GM23338 (cell line): ENCODE results near the gene KCMF1. TPM values are rescaled to one million over a fixed set of nuclear protein-coding genes. Genes with fewer than 3 reads are reported as not detected.

Source experiments
- ATAC-seq: fragments of 200-7000 bp; cut with Tn5 transposase; 3 replicates; pipeline ENCODE4 v1.9.1; 2020
- DNase-seq: peaks from one replicate; pipeline ENCODE4 v3.0.0-alpha.2; 2015; ENCODE audit warnings: low spot score
- H2AFZ ChIP-seq: fragments of 200-600 bp; sonication (generic); 2 replicates; pipeline ENCODE4 v1.8.0; 2016; ENCODE audit warnings: antibody characterized with exemption, mild to moderate bottlenecking, moderate library complexity
- H3F3A ChIP-seq: fragments of 200-600 bp; sonication (generic); replicated peaks from 2 replicates; pipeline ENCODE4 v1.8.0; 2017; ENCODE audit warnings: antibody characterized with exemption, mixed run types, low read depth
- H3K27ac ChIP-seq: fragments of 200-600 bp; sonication (generic); 2 replicates; pipeline ENCODE4 v1.6.1; 2016; ENCODE audit warnings: low read depth
- H3K27me3 ChIP-seq: fragments of 200-600 bp; sonication (generic); 2 replicates; pipeline ENCODE4 v1.8.0; 2016; ENCODE audit warnings: mild to moderate bottlenecking, mixed run types, moderate library complexity; ENCODE audit not compliant: insufficient read depth
- H3K36me3 ChIP-seq: fragments of 200-600 bp; sonication (generic); 2 replicates; pipeline ENCODE4 v1.8.0; 2016; ENCODE audit warnings: mild to moderate bottlenecking; ENCODE audit not compliant: insufficient read depth
- H3K4me1 ChIP-seq: fragments of 200-600 bp; sonication (generic); 2 replicates; pipeline ENCODE4 v1.8.0; 2016; ENCODE audit warnings: mild to moderate bottlenecking, moderate library complexity; ENCODE audit not compliant: insufficient read depth
- H3K4me2 ChIP-seq: fragments of 200-600 bp; sonication (generic); 2 replicates; pipeline ENCODE4 v1.7.1; 2017; ENCODE audit warnings: mixed run types
- H3K4me3 ChIP-seq: fragments of 200-600 bp; sonication (generic); 2 replicates; pipeline ENCODE4 v1.6.1; 2016; ENCODE audit warnings: mixed run types
- H3K79me2 ChIP-seq: fragments of 200-600 bp; sonication (generic); replicated peaks from 2 replicates; pipeline ENCODE4 v1.8.0; 2017; ENCODE audit warnings: mild to moderate bottlenecking; ENCODE audit not compliant: insufficient read depth
- H3K9me2 ChIP-seq: fragments of 200-600 bp; sonication (generic); 2 replicates; pipeline ENCODE4 v1.8.0; 2017; ENCODE audit not compliant: insufficient read depth
- H4K20me1 ChIP-seq: fragments of 200-600 bp; sonication (generic); replicated peaks from 2 replicates; pipeline ENCODE4 v1.8.0; 2017; ENCODE audit warnings: mild to moderate bottlenecking; ENCODE audit not compliant: insufficient read depth
- H3K27ac Mint-ChIP-seq: 2 replicates; pipeline ENCODE4 v1.8.0; 2020; ENCODE audit warnings: inconsistent platforms, mild to moderate bottlenecking, moderate library complexity, mixed read lengths
- H3K27me3 Mint-ChIP-seq: 3 replicates; pipeline ENCODE4 v1.8.0; 2022; ENCODE audit warnings: low read depth, mild to moderate bottlenecking, moderate library complexity, mixed read lengths, inconsistent platforms; ENCODE audit not compliant: insufficient read depth, poor library complexity
- H3K36me3 Mint-ChIP-seq: 3 replicates; pipeline ENCODE4 v1.8.0; 2021; ENCODE audit warnings: low read depth, mild to moderate bottlenecking, inconsistent platforms, moderate library complexity, mixed read lengths
- H3K4me1 Mint-ChIP-seq: 3 replicates; pipeline ENCODE4 v1.8.0; 2020; ENCODE audit warnings: mild to moderate bottlenecking, inconsistent platforms, mixed read lengths
- H3K4me3 Mint-ChIP-seq: 3 replicates; pipeline ENCODE4 v1.8.0; 2021; ENCODE audit warnings: moderate library complexity, mild to moderate bottlenecking, inconsistent platforms, mixed read lengths
- H3K9me3 Mint-ChIP-seq: 3 replicates; pipeline ENCODE4 v1.8.0; 2020; ENCODE audit warnings: moderate library complexity, mild to moderate bottlenecking, inconsistent platforms, mixed read lengths
- EZH2phosphoT487 ChIP-seq: fragments of 200-600 bp; sonication (generic); IDR thresholded peaks from one replicate; pipeline ENCODE4 v1.8.1; 2018; ENCODE audit warnings: antibody characterized with exemption; ENCODE audit not compliant: unreplicated experiment
- JUNB ChIP-seq: IDR thresholded peaks from one replicate; pipeline ENCODE4 v1.6.1; 2016; ENCODE audit warnings: antibody characterized with exemption; ENCODE audit not compliant: unreplicated experiment
- STAT1 ChIP-seq: IDR thresholded peaks from one replicate; pipeline ENCODE4 v1.6.1; 2016; ENCODE audit warnings: antibody characterized with exemption; ENCODE audit not compliant: unreplicated experiment
- ZNF114 ChIP-seq: fragments of 250-450 bp; sonication (Bioruptor Pico); IDR thresholded peaks from 2 replicates; pipeline ENCODE4 v1.5.0; 2020; ENCODE audit warnings: mild to moderate bottlenecking, moderate library complexity
- long read RNA-seq: library from polyadenylated mRNA; unstranded; transcript quantifications from one replicate; pipeline ENCODE4 v2.0.0, GENCODE V29; 2020; ENCODE audit not compliant: unreplicated experiment
- polyA plus RNA-seq: library from polyadenylated mRNA; unstranded; fragments of >200 nt; fragmentation: Nextera tagmentation; extraction: Ambion mirVana; gene quantifications from 2 replicates; pipeline ENCODE4 v1.2.1, GENCODE V29; 2016
- total RNA-seq: library from RNA; depleted of rRNA; stranded (reverse); fragments of >200 nt; shearing (Covaris generic); gene quantifications from 2 replicates; pipeline ENCODE4 v1.2.3, GENCODE V29; 2014; rRNA removed
- TF ChIP-seq, protein P1 (sequence below): IDR thresholded peaks from 2 replicates; pipeline ENCODE4 v1.6.1; 2016; ENCODE audit warnings: antibody characterized with exemption
- TF ChIP-seq, protein P2 (sequence below): IDR thresholded peaks from one replicate; pipeline ENCODE4 v1.6.1; 2018; ENCODE audit warnings: antibody characterized with exemption; ENCODE audit not compliant: unreplicated experiment
- TF ChIP-seq, protein P3 (sequence below): fragments of 250-450 bp; sonication (Bioruptor Pico); IDR thresholded peaks from 2 replicates; pipeline ENCODE4 v1.5.0; 2020; ENCODE audit warnings: mild to moderate bottlenecking, moderate library complexity

Gene KCMF1
- total RNA-seq (120 and 129 TPM in 2 replicates), polyA plus RNA-seq (29.3 and 39.4 TPM in 2 replicates)
- long read RNA-seq, full-length matches to known transcripts: 40 of 45 reads
- long read RNA-seq, partial matches to known transcripts: 1 of 45 reads
- long read RNA-seq, other reads (novel, unspliced or antisense): 4 of 45 reads

DNA sequence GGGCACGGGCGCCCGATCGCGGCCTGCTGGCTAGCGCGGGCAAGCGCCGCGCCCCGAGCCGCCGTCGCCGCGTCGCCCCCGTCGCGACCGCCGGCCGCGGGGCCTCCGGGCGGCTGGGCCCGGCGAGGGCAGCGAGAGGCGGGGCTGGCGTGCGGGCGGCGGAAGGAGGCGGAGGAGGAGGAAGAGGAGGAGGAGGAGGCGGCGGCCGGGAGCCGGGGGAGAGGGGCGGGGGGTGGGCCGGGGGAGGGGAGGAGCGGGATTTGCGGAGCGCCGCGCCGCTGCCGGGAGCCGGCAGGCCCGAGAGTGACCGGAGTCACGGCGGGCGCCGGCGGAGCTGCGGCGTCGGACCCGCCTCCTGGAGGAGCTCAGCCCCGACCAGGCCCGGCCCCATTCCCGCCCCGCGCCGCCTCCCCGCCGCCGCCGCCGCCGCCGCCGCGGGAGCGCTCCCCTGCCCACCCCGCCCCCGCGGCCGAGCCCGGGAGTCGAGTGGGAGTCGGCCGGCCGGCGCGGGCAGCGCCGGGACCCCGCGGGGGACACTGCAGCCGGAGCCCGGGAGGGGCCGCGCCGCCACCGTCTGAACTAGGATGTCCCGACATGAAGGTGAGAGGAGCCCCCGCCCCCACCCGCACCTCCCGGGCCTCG lies at the start of gene KCMF1:
KCMF1 (plus strand) TSS at position 294 of the 642 bp plus-strand sequence; CDS start at position 585, 291 bp downstream.
- H3K9me3 Mint-ChIP-seq: peaks cover 3% of the 10 kb centered on the region; the same call in 1 of the 3 replicates
- no peak within 1 kb of the TSS for H2AFZ ChIP-seq
- ATAC-seq (peak; percentile 45), DNase-seq (peak; percentile 73)
- H3K4me3 ChIP-seq: peak within 1 kb of the TSS; percentile 90
- H3K27ac ChIP-seq: peak within 1 kb of the TSS; percentile 96
- H3K36me3 Mint-ChIP-seq: peaks cover 39% of the 10 kb centered on the region
- peaks cover 15% of the 10 kb centered on the region; the same call in 1 of the 2 replicates for H3K36me3 ChIP-seq
- peak within 1 kb of the TSS; percentile 99 for H3K27ac Mint-ChIP-seq
- peak within 1 kb of the TSS; percentile 98 for H3K4me3 Mint-ChIP-seq
- peaks cover 86% of the 10 kb centered on the region for H3K79me2 ChIP-seq
- H3K4me1 ChIP-seq: peaks cover 23% of the 10 kb centered on the region
- peaks cover 31% of the 10 kb centered on the region for H4K20me1 ChIP-seq
- H3K4me2 ChIP-seq: peak within 1 kb of the TSS; percentile 81
- no peaks in the 10 kb centered on the region for H3K9me2 ChIP-seq
- peaks cover 41% of the 10 kb centered on the region for H3K4me1 Mint-ChIP-seq
- TF ChIP-seq JUNB: no peak
- TF ChIP-seq, protein P1, sequence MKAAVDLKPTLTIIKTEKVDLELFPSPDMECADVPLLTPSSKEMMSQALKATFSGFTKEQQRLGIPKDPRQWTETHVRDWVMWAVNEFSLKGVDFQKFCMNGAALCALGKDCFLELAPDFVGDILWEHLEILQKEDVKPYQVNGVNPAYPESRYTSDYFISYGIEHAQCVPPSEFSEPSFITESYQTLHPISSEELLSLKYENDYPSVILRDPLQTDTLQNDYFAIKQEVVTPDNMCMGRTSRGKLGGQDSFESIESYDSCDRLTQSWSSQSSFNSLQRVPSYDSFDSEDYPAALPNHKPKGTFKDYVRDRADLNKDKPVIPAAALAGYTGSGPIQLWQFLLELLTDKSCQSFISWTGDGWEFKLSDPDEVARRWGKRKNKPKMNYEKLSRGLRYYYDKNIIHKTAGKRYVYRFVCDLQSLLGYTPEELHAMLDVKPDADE: no peak
- H3K27me3 ChIP-seq: no peaks in the 10 kb centered on the region
- H3K27me3 Mint-ChIP-seq: peaks cover 10% of the 10 kb centered on the region
- H3F3A ChIP-seq: peaks cover 12% of the 10 kb centered on the region

DNA sequence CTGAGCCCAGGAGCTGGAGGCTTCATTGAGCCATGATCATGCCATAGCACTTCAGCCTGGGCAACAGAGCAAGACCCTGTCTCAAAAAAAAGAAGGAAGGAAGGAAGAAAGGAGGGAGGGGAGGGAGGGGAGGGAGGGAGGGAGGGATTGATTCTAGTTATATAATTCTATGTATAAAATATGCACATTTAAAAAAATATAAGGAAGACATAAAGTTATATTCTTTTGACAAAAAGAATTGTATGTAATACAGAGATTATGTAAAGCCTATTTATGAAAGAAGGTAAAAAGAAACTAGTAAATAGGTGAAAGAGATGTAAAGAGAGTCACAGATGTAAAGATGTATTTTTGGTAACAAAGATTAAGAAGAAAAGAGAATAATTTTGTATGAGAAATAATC lies 48.0 kb upstream of the KCMF1 start:
- Histone ChIP-seq H4K20me1 (no peaks in the 10 kb centered on the region), H3K4me3 (no peak overlapping the region), H3K4me1 (peaks cover 13% of the 10 kb centered on the region; the same call in 1 of the 2 replicates), H3K9me2 (no peaks in the 10 kb centered on the region), H2AFZ (no peak overlapping the region), H3K27ac (no peak overlapping the region), H3K27me3 (peaks cover 7% of the 10 kb centered on the region; the same call in 1 of the 2 replicates), H3K36me3 (no peaks in the 10 kb centered on the region), H3F3A (peaks cover 13% of the 10 kb centered on the region; the same call in 1 of the 2 replicates), H3K79me2 (no peaks in the 10 kb centered on the region), H3K4me2 (no peak overlapping the region)
- Mint-ChIP-seq H3K4me1 (peaks cover 20% of the 10 kb centered on the region), H3K4me3 (no peak overlapping the region), H3K27ac (no peak overlapping the region), H3K9me3 (no peaks in the 10 kb centered on the region; the same call in 2 of the 3 replicates), H3K27me3 (peaks cover 18% of the 10 kb centered on the region), H3K36me3 (no peaks in the 10 kb centered on the region)
- DNase-seq (no peak), ATAC-seq (no peak)
- TF ChIP-seq, protein P1: no peak
- no peak for TF ChIP-seq EZH2phosphoT487
- TF ChIP-seq, protein P2, sequence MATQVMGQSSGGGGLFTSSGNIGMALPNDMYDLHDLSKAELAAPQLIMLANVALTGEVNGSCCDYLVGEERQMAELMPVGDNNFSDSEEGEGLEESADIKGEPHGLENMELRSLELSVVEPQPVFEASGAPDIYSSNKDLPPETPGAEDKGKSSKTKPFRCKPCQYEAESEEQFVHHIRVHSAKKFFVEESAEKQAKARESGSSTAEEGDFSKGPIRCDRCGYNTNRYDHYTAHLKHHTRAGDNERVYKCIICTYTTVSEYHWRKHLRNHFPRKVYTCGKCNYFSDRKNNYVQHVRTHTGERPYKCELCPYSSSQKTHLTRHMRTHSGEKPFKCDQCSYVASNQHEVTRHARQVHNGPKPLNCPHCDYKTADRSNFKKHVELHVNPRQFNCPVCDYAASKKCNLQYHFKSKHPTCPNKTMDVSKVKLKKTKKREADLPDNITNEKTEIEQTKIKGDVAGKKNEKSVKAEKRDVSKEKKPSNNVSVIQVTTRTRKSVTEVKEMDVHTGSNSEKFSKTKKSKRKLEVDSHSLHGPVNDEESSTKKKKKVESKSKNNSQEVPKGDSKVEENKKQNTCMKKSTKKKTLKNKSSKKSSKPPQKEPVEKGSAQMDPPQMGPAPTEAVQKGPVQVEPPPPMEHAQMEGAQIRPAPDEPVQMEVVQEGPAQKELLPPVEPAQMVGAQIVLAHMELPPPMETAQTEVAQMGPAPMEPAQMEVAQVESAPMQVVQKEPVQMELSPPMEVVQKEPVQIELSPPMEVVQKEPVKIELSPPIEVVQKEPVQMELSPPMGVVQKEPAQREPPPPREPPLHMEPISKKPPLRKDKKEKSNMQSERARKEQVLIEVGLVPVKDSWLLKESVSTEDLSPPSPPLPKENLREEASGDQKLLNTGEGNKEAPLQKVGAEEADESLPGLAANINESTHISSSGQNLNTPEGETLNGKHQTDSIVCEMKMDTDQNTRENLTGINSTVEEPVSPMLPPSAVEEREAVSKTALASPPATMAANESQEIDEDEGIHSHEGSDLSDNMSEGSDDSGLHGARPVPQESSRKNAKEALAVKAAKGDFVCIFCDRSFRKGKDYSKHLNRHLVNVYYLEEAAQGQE: no peak
- no peak for TF ChIP-seq ZNF114 (CRISPR knock-in tag)
- TF ChIP-seq, protein P3, sequence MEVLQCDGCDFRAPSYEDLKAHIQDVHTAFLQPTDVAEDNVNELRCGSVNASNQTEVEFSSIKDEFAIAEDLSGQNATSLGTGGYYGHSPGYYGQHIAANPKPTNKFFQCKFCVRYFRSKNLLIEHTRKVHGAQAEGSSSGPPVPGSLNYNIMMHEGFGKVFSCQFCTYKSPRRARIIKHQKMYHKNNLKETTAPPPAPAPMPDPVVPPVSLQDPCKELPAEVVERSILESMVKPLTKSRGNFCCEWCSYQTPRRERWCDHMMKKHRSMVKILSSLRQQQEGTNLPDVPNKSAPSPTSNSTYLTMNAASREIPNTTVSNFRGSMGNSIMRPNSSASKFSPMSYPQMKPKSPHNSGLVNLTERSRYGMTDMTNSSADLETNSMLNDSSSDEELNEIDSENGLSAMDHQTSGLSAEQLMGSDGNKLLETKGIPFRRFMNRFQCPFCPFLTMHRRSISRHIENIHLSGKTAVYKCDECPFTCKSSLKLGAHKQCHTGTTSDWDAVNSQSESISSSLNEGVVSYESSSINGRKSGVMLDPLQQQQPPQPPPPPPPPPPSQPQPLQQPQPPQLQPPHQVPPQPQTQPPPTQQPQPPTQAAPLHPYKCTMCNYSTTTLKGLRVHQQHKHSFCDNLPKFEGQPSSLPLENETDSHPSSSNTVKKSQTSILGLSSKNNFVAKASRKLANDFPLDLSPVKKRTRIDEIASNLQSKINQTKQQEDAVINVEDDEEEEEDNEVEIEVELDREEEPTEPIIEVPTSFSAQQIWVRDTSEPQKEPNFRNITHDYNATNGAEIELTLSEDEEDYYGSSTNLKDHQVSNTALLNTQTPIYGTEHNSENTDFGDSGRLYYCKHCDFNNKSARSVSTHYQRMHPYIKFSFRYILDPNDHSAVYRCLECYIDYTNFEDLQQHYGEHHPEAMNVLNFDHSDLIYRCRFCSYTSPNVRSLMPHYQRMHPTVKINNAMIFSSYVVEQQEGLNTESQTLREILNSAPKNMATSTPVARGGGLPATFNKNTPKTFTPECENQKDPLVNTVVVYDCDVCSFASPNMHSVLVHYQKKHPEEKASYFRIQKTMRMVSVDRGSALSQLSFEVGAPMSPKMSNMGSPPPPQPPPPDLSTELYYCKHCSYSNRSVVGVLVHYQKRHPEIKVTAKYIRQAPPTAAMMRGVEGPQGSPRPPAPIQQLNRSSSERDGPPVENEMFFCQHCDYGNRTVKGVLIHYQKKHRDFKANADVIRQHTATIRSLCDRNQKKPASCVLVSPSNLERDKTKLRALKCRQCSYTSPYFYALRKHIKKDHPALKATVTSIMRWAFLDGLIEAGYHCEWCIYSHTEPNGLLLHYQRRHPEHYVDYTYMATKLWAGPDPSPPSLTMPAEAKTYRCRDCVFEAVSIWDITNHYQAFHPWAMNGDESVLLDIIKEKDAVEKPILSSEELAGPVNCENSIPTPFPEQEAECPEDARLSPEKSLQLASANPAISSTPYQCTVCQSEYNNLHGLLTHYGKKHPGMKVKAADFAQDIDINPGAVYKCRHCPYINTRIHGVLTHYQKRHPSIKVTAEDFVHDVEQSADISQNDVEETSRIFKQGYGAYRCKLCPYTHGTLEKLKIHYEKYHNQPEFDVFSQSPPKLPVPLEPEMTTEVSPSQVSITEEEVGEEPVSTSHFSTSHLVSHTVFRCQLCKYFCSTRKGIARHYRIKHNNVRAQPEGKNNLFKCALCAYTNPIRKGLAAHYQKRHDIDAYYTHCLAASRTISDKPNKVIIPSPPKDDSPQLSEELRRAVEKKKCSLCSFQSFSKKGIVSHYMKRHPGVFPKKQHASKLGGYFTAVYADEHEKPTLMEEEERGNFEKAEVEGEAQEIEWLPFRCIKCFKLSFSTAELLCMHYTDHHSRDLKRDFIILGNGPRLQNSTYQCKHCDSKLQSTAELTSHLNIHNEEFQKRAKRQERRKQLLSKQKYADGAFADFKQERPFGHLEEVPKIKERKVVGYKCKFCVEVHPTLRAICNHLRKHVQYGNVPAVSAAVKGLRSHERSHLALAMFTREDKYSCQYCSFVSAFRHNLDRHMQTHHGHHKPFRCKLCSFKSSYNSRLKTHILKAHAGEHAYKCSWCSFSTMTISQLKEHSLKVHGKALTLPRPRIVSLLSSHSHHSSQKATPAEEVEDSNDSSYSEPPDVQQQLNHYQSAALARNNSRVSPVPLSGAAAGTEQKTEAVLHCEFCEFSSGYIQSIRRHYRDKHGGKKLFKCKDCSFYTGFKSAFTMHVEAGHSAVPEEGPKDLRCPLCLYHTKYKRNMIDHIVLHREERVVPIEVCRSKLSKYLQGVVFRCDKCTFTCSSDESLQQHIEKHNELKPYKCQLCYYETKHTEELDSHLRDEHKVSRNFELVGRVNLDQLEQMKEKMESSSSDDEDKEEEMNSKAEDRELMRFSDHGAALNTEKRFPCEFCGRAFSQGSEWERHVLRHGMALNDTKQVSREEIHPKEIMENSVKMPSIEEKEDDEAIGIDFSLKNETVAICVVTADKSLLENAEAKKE: no peak
- no peak for TF ChIP-seq JUNB
- no peak for TF ChIP-seq STAT1
